Activated naive CD8-positive, alpha-beta T cell treated with anti-CD3 and anti-CD28 coated beads, Interleukin-2, amount 10 ng/mL, durations not matched to agents 7 days and 5 days (primary cell): Measurements from ENCODE around the gene GTF2B. TPM values are rescaled to one million over a fixed set of nuclear protein-coding genes. Genes with fewer than 3 reads are reported as not detected.
A peak's percentile ranks its signal among the peaks of the same experiment; 100 is the strongest.
"Not testable (repeated sequence)": the region's sequence is repeated elsewhere in the genome, so short reads cannot be mapped to it uniquely, and the experiment has no call there.

Experiments used
- ATAC-seq: fragments of 150-1000 bp; cut with Tn5 transposase; one replicate; pipeline ENCODE4 v1.10.0; 2021; ENCODE audit warnings: low read depth, moderate library complexity
- POLR2A ChIA-PET: fragments of 350-600 bp; sonication (Branson Sonifier 250); formaldehyde crosslinking; loops from one replicate; lab custom pipeline; 2021; ENCODE audit warnings: antibody characterized with exemption; lab: Charles Lee
- DNase-seq: peaks from one replicate; pipeline ENCODE4 v3.0.0; 2021
- H3K27ac Mint-ChIP-seq: one replicate; pipeline ENCODE4 v1.8.0; 2022; ENCODE audit warnings: mild to moderate bottlenecking, mixed read lengths
- H3K27me3 Mint-ChIP-seq: one replicate; pipeline ENCODE4 v1.8.0; 2022; ENCODE audit warnings: mild to moderate bottlenecking, moderate library complexity, mixed read lengths
- H3K36me3 Mint-ChIP-seq: one replicate; pipeline ENCODE4 v1.8.0; 2021; ENCODE audit warnings: mild to moderate bottlenecking, mixed read lengths
- H3K4me1 Mint-ChIP-seq: one replicate; pipeline ENCODE4 v1.8.0; 2021; ENCODE audit warnings: mixed read lengths
- H3K4me3 Mint-ChIP-seq: one replicate; pipeline ENCODE4 v1.8.0; 2022; ENCODE audit warnings: mild to moderate bottlenecking, moderate library complexity, mixed read lengths
- H3K9me3 Mint-ChIP-seq: one replicate; pipeline ENCODE4 v1.8.0; 2021; ENCODE audit warnings: mixed read lengths
- total RNA-seq, 2 experiments: library from RNA; stranded (reverse); gene quantifications; one replicate each; pipeline ENCODE4 v1.2.3, GENCODE V29; 2021

GTF2B gene
- total RNA-seq, 2 experiments from 2014 or later, result 40.2 to 41.7 TPM

- POLR2A ChIA-PET, result no interaction called here
These were observed 19.0 kb upstream of the GTF2B start for GRCh38 chr1:88910401-88910800.

GRCh38 chr1:88900883-88901282, 9.5 kb upstream of the GTF2B start:
- POLR2A ChIA-PET, result interaction anchor here (1.4 kb wide), 1 partner anchor 10 kb away, joined by 4 read pairs; the partner anchor contains the start of gene GTF2B
- no peak for DNase-seq
- ATAC-seq, result no peak
- Mint-ChIP-seq H3K36me3 (no peaks in the 10 kb centered on the region), H3K27me3 (peaks cover 4% of the 10 kb centered on the region), H3K27ac (no peak overlapping the region), H3K4me3 (no peak overlapping the region), H3K9me3 (no peaks in the 10 kb centered on the region), H3K4me1 (peaks cover 2% of the 10 kb centered on the region)

More at GRCh38 chr1:88910401-88910800, 19.0 kb upstream of the GTF2B start:
- H3K27me3 Mint-ChIP-seq, result no peaks in the 10 kb centered on the region
- H3K4me1 Mint-ChIP-seq, result peaks cover 8% of the 10 kb centered on the region
- H3K36me3 Mint-ChIP-seq, result peaks cover 5% of the 10 kb centered on the region
- no peak overlapping the region for H3K4me3 Mint-ChIP-seq
- no peak for DNase-seq
- no peak for ATAC-seq
- peaks cover under 1% of the 10 kb centered on the region for H3K9me3 Mint-ChIP-seq
- H3K27ac Mint-ChIP-seq, result no peak overlapping the region

- H3K4me3 Mint-ChIP-seq, result no peak overlapping the region
- peaks cover 4% of the 10 kb centered on the region for H3K27me3 Mint-ChIP-seq
- POLR2A ChIA-PET, result no interaction called here
- H3K4me1 Mint-ChIP-seq, result peaks cover 4% of the 10 kb centered on the region
- ATAC-seq (no peak), DNase-seq (no peak)
- H3K36me3 Mint-ChIP-seq, result no peaks in the 10 kb centered on the region
- no peak overlapping the region for H3K27ac Mint-ChIP-seq
- H3K9me3 Mint-ChIP-seq, result peaks cover under 1% of the 10 kb centered on the region
These were observed 5.8 kb upstream of the GTF2B start for GRCh38 chr1:88897070-88897730.

GRCh38 chr1:88892357-88892877, 1.1 kb upstream of the GTF2B start:
- Mint-ChIP-seq H3K9me3 (peaks cover 1% of the 10 kb centered on the region), H3K27me3 (no peaks in the 10 kb centered on the region), H3K4me1 (peaks cover 26% of the 10 kb centered on the region), H3K36me3 (no peaks in the 10 kb centered on the region), H3K4me3 (peak overlapping the region; percentile 96), H3K27ac (peak overlapping the region; percentile 98)
- no peak for ATAC-seq
- no peak for DNase-seq
- POLR2A ChIA-PET, result interaction anchor here (0.7 to 3.5 kb wide), 2 partner anchors 208 to 918 kb away, joined by 4 to 30 read pairs; partner anchors contain the start of gene PKN2

GRCh38 chr1:88891951-88892340, 579 bp upstream of the GTF2B start:
- Mint-ChIP-seq H3K27me3 (no peaks in the 10 kb centered on the region), H3K9me3 (peaks cover 1% of the 10 kb centered on the region), H3K36me3 (no peaks in the 10 kb centered on the region), H3K4me3 (peak overlapping the region; percentile 96), H3K4me1 (peaks cover 26% of the 10 kb centered on the region), H3K27ac (peak overlapping the region; percentile 98)
- DNase-seq (no peak), ATAC-seq (no peak)
- POLR2A ChIA-PET, result interaction anchor here (1.5 to 3.5 kb wide), 3 partner anchors 9 to 227 kb away, joined by 4 to 30 read pairs (median 4); partner anchors contain the start of gene PKN2

- no peak for ATAC-seq
- peak overlapping the region; percentile 96 for H3K4me3 Mint-ChIP-seq
- POLR2A ChIA-PET, result interaction anchor here (0.9 to 3.5 kb wide), 4 partner anchors 10 to 230 kb away, joined by 3 to 30 read pairs (median 4); partner anchors contain the start of gene PKN2
- peaks cover 26% of the 10 kb centered on the region for H3K4me1 Mint-ChIP-seq
- DNase-seq, result no peak
- H3K9me3 Mint-ChIP-seq, result peaks cover 1% of the 10 kb centered on the region
- H3K36me3 Mint-ChIP-seq, result peaks cover 3% of the 10 kb centered on the region
- H3K27me3 Mint-ChIP-seq, result no peaks in the 10 kb centered on the region
- H3K27ac Mint-ChIP-seq, result peak overlapping the region; percentile 98
These were observed 513 bp downstream of the GTF2B start for GRCh38 chr1:88890791-88891317.

- Mint-ChIP-seq H3K27ac (peak overlapping the region; percentile 98), H3K4me1 (peaks cover 26% of the 10 kb centered on the region), H3K9me3 (peaks cover 1% of the 10 kb centered on the region), H3K4me3 (peak overlapping the region; percentile 96), H3K36me3 (peaks cover 3% of the 10 kb centered on the region), H3K27me3 (no peaks in the 10 kb centered on the region)
- no peak for DNase-seq
- no peak for ATAC-seq
- POLR2A ChIA-PET, result interaction anchor here (0.7 to 3.5 kb wide), 4 partner anchors 206 to 238 kb away, joined by 3 to 30 read pairs (median 4); partner anchors contain the start of gene PKN2
These were observed 1.2 kb downstream of the GTF2B start for GRCh38 chr1:88890131-88890530.

GRCh38 chr1:88888750-88889149, 2.6 kb downstream of the GTF2B start:
- DNase-seq (no peak), ATAC-seq (peak; percentile 37)
- H3K9me3 Mint-ChIP-seq, result peaks cover 1% of the 10 kb centered on the region
- H3K4me1 Mint-ChIP-seq, result peaks cover 29% of the 10 kb centered on the region
- H3K36me3 Mint-ChIP-seq, result peaks cover 6% of the 10 kb centered on the region
- no peaks in the 10 kb centered on the region for H3K27me3 Mint-ChIP-seq
- H3K4me3 Mint-ChIP-seq, result peak overlapping the region; percentile 69
- POLR2A ChIA-PET, result interaction anchor here (0.9 to 1.0 kb wide), 2 partner anchors 12 to 203 kb away, joined by 3 to 7 read pairs; no protein-coding TSS in a partner anchor
- H3K27ac Mint-ChIP-seq, result peak overlapping the region; percentile 77

DNA sequence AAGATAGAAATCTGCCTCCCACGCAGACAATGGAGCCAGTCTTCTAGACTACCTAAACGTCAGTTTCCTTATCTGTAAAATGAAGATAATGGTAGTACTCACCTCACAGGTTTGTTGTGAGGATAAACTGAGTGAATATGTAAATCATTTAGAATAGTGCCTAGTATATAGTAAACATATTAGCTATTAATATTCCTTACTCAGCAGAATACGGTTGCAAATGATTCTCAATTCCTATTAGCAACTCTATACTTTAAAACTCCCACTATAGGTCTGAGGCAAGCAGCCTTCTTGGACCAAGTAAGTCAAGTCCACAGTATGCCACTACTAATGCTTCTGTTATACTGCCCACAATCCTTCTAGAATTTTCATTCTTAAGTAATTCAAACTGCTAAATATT, 5.4 kb downstream of the GTF2B start:
- DNase-seq, result no peak
- Mint-ChIP-seq H3K9me3 (no peaks in the 10 kb centered on the region), H3K4me3 (no peak overlapping the region), H3K27me3 (no peaks in the 10 kb centered on the region), H3K36me3 (peaks cover 8% of the 10 kb centered on the region), H3K27ac (no peak overlapping the region), H3K4me1 (peaks cover 27% of the 10 kb centered on the region)
- ATAC-seq, result no peak
- POLR2A ChIA-PET, result no interaction called here

- POLR2A ChIA-PET, result no interaction called here
- no peak overlapping the region for H3K4me3 Mint-ChIP-seq
- H3K27ac Mint-ChIP-seq, result no peak overlapping the region
These were observed 8.2 kb downstream of the GTF2B start for GRCh38 chr1:88883156-88883555.

DNA sequence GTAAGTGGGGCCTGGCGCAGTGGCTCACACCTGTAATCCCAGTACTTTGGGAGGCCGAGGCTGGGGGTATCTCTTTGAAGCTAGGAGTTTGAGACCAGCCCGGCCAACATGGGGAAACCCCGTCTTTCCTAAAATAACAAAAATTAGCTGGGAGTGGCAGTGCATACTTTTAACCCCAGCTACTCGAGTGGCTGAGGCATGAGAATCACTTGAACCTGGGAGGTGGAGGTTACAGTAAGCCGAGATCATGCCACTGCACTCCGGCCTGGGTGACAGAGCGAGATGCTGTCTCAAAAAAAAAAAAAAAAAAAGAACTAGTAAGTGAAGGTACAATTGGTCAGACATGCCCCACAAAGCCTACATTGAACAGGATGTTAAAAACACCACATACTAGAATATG, 10.7 kb downstream of the GTF2B start:
- ATAC-seq, H3K4me3 Mint-ChIP-seq, H3K36me3 Mint-ChIP-seq, POLR2A ChIA-PET, H3K9me3 Mint-ChIP-seq, H3K27ac Mint-ChIP-seq, DNase-seq, H3K27me3 Mint-ChIP-seq: not testable (repeated sequence)
- H3K4me1 Mint-ChIP-seq, result peaks cover 15% of the 10 kb centered on the region

More at GRCh38 chr1:88883156-88883555, 8.2 kb downstream of the GTF2B start:
- H3K9me3 Mint-ChIP-seq, result no peaks in the 10 kb centered on the region
- H3K27me3 Mint-ChIP-seq, result no peaks in the 10 kb centered on the region
- peaks cover 8% of the 10 kb centered on the region for H3K36me3 Mint-ChIP-seq
- peaks cover 13% of the 10 kb centered on the region for H3K4me1 Mint-ChIP-seq
- DNase-seq, result no peak
- ATAC-seq, result no peak

GRCh38 chr1:88878731-88879130, 12.6 kb downstream of the GTF2B start:
- POLR2A ChIA-PET, result no interaction called here

DNA sequence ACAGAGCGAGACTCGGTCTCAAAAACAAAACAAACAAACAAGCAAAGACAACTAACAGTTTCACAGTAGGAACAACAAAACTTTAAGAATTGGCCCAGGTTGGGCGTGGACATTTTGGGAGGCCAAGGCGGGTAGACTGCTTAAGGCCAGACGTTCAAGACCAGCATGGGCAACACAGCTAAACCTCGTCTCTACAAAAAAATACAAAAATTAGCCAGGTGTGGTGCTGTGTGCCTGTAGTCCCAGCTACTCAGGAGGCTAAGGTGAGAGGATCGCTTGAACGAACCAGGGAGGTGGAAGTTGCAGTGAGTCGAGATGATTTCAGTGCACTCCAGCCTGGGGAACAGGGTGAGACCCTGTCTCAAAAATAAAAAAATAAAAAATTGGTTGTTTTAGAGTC, 13.5 kb downstream of the GTF2B start:
- H3K9me3 Mint-ChIP-seq, result no peaks in the 10 kb centered on the region
- no peak overlapping the region for H3K27ac Mint-ChIP-seq
- peaks cover 23% of the 10 kb centered on the region for H3K4me1 Mint-ChIP-seq
- DNase-seq (no peak), ATAC-seq (no peak)
- H3K36me3 Mint-ChIP-seq, result peaks cover 10% of the 10 kb centered on the region
- H3K4me3 Mint-ChIP-seq, result no peak overlapping the region
- POLR2A ChIA-PET, result no interaction called here
- no peaks in the 10 kb centered on the region for H3K27me3 Mint-ChIP-seq

More at GRCh38 chr1:88878731-88879130, 12.6 kb downstream of the GTF2B start:
- Mint-ChIP-seq H3K36me3 (peaks cover 9% of the 10 kb centered on the region), H3K4me1 (peaks cover 22% of the 10 kb centered on the region), H3K9me3 (no peaks in the 10 kb centered on the region), H3K27me3 (no peaks in the 10 kb centered on the region), H3K27ac (no peak overlapping the region), H3K4me3 (no peak overlapping the region)
- ATAC-seq, result no peak
- DNase-seq, result no peak
